T-cell (primary cell): ENCODE results near the gene METTL2A. TPM values are rescaled to one million over a fixed set of nuclear protein-coding genes. Genes with fewer than 3 reads are reported as not detected.
"Not testable (repeated sequence)": the region's sequence is repeated elsewhere in the genome, so short reads cannot be mapped to it uniquely, and the experiment has no call there.

Experiments used
- ATAC-seq, 4 experiments: fragments of 200-7000 bp in 3 of 4; fragments of 150-1000 bp in 1 of 4; cut with Tn5 transposase; replicated peaks in 1 of 4; 1 replicate in 3 of 4; 2 replicates in 1 of 4; pipeline ENCODE4 v1.10.0; 2021; ENCODE audit warnings: moderate library complexity in 3 of 4, mild to moderate bottlenecking in 2 of 4, moderate number of reproducible peaks in 1 of 4
- CTCF ChIA-PET, 2 donors: fragments of 300-600 bp; sonication (Branson Sonifier 250); formaldehyde crosslinking; loops; one replicate each; lab custom pipeline; 2022; ENCODE audit warnings: antibody characterized with exemption in 2 of 2; lab: Charles Lee
- POLR2A ChIA-PET, 2 donors: fragments of 300-600 bp; sonication (Branson Sonifier 250); formaldehyde crosslinking; loops; one replicate each; lab custom pipeline; 2022; ENCODE audit warnings: antibody characterized with exemption in 2 of 2; lab: Charles Lee
- DNase-seq, 35 experiments: peaks; one replicate each; pipeline versions ENCODE4 v3.0.0 to v3.0.0-alpha.2; 2013 to 2023
- H3K27ac ChIP-seq: one replicate; pipeline ENCODE4 v1.5.1; 2013; ENCODE audit warnings: low read length
- H3K27me3 ChIP-seq, 2 experiments: replicated peaks in 1 of 2; 1 replicate in 1 of 2; 2 replicates in 1 of 2; pipeline versions ENCODE4 v1.6.1 to v1.7.0; 2013; ENCODE audit warnings: low read length in 1 of 2, mixed read lengths in 1 of 2; ENCODE audit not compliant: control insufficient read depth in 2 of 2, insufficient read depth in 2 of 2; ENCODE audit errors: extremely low read depth in 1 of 2
- H3K36me3 ChIP-seq, 2 donors: 1 replicate in 1 of 2; 2 replicates in 1 of 2; pipeline versions ENCODE4 v1.6.1 to v1.7.0; 2013; ENCODE audit warnings: low read length in 1 of 2; ENCODE audit not compliant: control insufficient read depth in 2 of 2, insufficient read depth in 1 of 2; ENCODE audit errors: extremely low read depth in 1 of 2
- H3K4me1 ChIP-seq, 2 experiments: 1 replicate in 1 of 2; 2 replicates in 1 of 2; pipeline versions ENCODE4 v1.6.1 to v1.7.0; 2013; ENCODE audit warnings: low read length in 2 of 2, mixed read lengths in 1 of 2; ENCODE audit not compliant: insufficient read depth in 2 of 2, control insufficient read depth in 1 of 2; ENCODE audit errors: extremely low read depth in 1 of 2
- H3K4me3 ChIP-seq, 2 donors: 1 replicate in 1 of 2; 2 replicates in 1 of 2; pipeline versions ENCODE4 v1.5.1 to v1.7.0; 2013; ENCODE audit warnings: mild to moderate bottlenecking in 2 of 2, low read length in 1 of 2, moderate library complexity in 1 of 2; ENCODE audit not compliant: control insufficient read depth in 1 of 2; ENCODE audit errors: extremely low read depth in 1 of 2
- H3K9me3 ChIP-seq: 2 replicates; pipeline ENCODE4 v1.7.0; 2013
- H3K27ac Mint-ChIP-seq, 2 donors: one replicate each; pipeline ENCODE4 v1.8.0; 2020 to 2021; ENCODE audit warnings: mild to moderate bottlenecking in 2 of 2, mixed read lengths in 2 of 2
- H3K27me3 Mint-ChIP-seq, 2 donors: one replicate each; pipeline ENCODE4 v1.8.0; 2021 to 2022; ENCODE audit warnings: mixed read lengths in 2 of 2
- H3K36me3 Mint-ChIP-seq: one replicate; pipeline ENCODE4 v1.8.0; 2021; ENCODE audit warnings: mixed read lengths
- H3K4me1 Mint-ChIP-seq, 3 donors: one replicate each; pipeline ENCODE4 v1.8.0; 2020 to 2022; ENCODE audit warnings: mixed read lengths in 3 of 3, mild to moderate bottlenecking in 1 of 3
- H3K4me3 Mint-ChIP-seq, 3 donors: one replicate each; pipeline ENCODE4 v1.8.0; 2020 to 2022; ENCODE audit warnings: mild to moderate bottlenecking in 3 of 3, mixed read lengths in 3 of 3, moderate library complexity in 3 of 3
- H3K9me3 Mint-ChIP-seq, 3 donors: one replicate each; pipeline ENCODE4 v1.8.0; 2020 to 2022; ENCODE audit warnings: mixed read lengths in 3 of 3
- WGBS: methylation state at CpG from one replicate; pipeline ENCODE4 v1.1.5; 2013; ENCODE audit warnings: missing lambda C conversion rate; ENCODE audit not compliant: insufficient coverage; 5-methylcytosine and 5-hydroxymethylcytosine counted together
- total RNA-seq, 35 experiments: library from RNA in 6 of 35; stranded (reverse) in 6 of 35; fragments of 120-200 nt in 1 of 35; gene quantifications; one replicate each; pipeline versions ENCODE4 v1.2.1 to v1.2.4 and lab custom pipeline; 2013 to 2026

METTL2A gene
- 10 to 100 TPM in 4 of 5 donors, 1 to 10 TPM in 1; 9.1 to 17.3 (median 15.3) TPM for total RNA-seq
- 16.4 TPM for total RNA-seq (2013)
- total RNA-seq (lab: John Stamatoyannopoulos, UW) = 11.1 to 87.8 (median 22.0) reads per million in 29 experiments

GRCh38 chr17:62423647-62424461, at the start of gene METTL2A:
Gene METTL2A, plus strand, starts transcription at chr17:62423897. Its CDS starts 6 bp downstream, at chr17:62423903.
- CTCF ChIA-PET = interaction anchor here in 1 of 2 donors (1.1 kb wide), 1 partner anchor 60 kb away, joined by 3 read pairs; no protein-coding TSS in a partner anchor
- POLR2A ChIA-PET = not testable (repeated sequence)

GRCh38 chr17:62380253-62380652, 43.4 kb upstream of the METTL2A start, which contains the start of gene EFCAB3:
Gene EFCAB3, plus strand, starts transcription at chr17:62380553. Its CDS starts 2,427 bp downstream, at chr17:62382980.
- no peak for DNase-seq
- ChIA-PET CTCF (no interaction called here), POLR2A (no interaction called here)
- H3K9me3 Mint-ChIP-seq = no peaks in the 10 kb centered on the region
- H3K36me3 ChIP-seq = no peaks in the 10 kb centered on the region
- peaks cover 0 to 17% of the 10 kb centered on the region in 2 experiments for H3K27me3 ChIP-seq
- WGBS = no CpG with 5 or more reads among the region's 3 CpGs
- H3K27ac ChIP-seq = no peak within 1 kb of the TSS
- H3K27me3 Mint-ChIP-seq = peaks cover 16% of the 10 kb centered on the region in 2 donors
- no peak within 1 kb of the TSS for H3K4me3 ChIP-seq
- H3K36me3 Mint-ChIP-seq = no peaks in the 10 kb centered on the region
- H3K4me1 Mint-ChIP-seq = no peaks in the 10 kb centered on the region
- no peak within 1 kb of the TSS for H3K27ac Mint-ChIP-seq
- no peaks in the 10 kb centered on the region for H3K4me1 ChIP-seq
- H3K4me3 Mint-ChIP-seq = no peak within 1 kb of the TSS
- no peak for ATAC-seq
- H3K9me3 ChIP-seq = no peaks in the 10 kb centered on the region

More at GRCh38 chr17:62423647-62424461, at the start of gene METTL2A:
- Histone ChIP-seq H3K4me3 (peak within 1 kb of the TSS; percentile 72), H3K27ac (peak within 1 kb of the TSS; percentile 60), H3K4me1 (peaks cover 2 to 11% of the 10 kb centered on the region in 2 experiments)
- DNase-seq (peak; percentile 59 to 90 (median 79)), ATAC-seq (peak; percentile 94 to 96 (median 96))
- H3K9me3 ChIP-seq, H3K36me3 ChIP-seq, H3K27me3 Mint-ChIP-seq, H3K36me3 Mint-ChIP-seq, H3K27me3 ChIP-seq, H3K9me3 Mint-ChIP-seq: not testable (repeated sequence)
- peak within 1 kb of the TSS; percentile 87 to 90 for H3K27ac Mint-ChIP-seq
- H3K4me3 Mint-ChIP-seq = peak within 1 kb of the TSS; percentile 97 to 98 (median 97)
- WGBS = under 1% methylated on average over 49 of the region's 58 CpGs
- peaks cover 22 to 30% (median 28%) of the 10 kb centered on the region in 3 donors for H3K4me1 Mint-ChIP-seq

GRCh38 chr17:62381561-62381960, 42.1 kb upstream of the METTL2A start:
- Histone ChIP-seq H3K27ac (no peak overlapping the region), H3K4me1 (no peaks in the 10 kb centered on the region), H3K4me3 (no peak overlapping the region), H3K9me3 (no peaks in the 10 kb centered on the region), H3K36me3 (no peaks in the 10 kb centered on the region), H3K27me3 (peaks cover 0 to 17% of the 10 kb centered on the region in 2 experiments)
- H3K4me1 Mint-ChIP-seq = no peaks in the 10 kb centered on the region
- POLR2A ChIA-PET = no interaction called here
- no peak overlapping the region for H3K4me3 Mint-ChIP-seq
- ATAC-seq (no peak), DNase-seq (no peak)
- H3K27me3 Mint-ChIP-seq = peaks cover 13 to 18% of the 10 kb centered on the region in 2 donors
- 96% methylated on average over 17 of the region's 18 CpGs for WGBS
- CTCF ChIA-PET = no interaction called here
- H3K27ac Mint-ChIP-seq = no peak overlapping the region
- H3K9me3 Mint-ChIP-seq = no peaks in the 10 kb centered on the region
- no peaks in the 10 kb centered on the region for H3K36me3 Mint-ChIP-seq

GRCh38 chr17:62388856-62389255, 34.8 kb upstream of the METTL2A start:
- 0% methylated on average over 1 of the region's 1 CpG for WGBS
- DNase-seq (no peak), ATAC-seq (no peak)
- Histone ChIP-seq H3K9me3 (no peaks in the 10 kb centered on the region), H3K4me1 (no peaks in the 10 kb centered on the region), H3K27me3 (peaks cover 0 to 7% of the 10 kb centered on the region in 2 experiments), H3K4me3 (no peak overlapping the region), H3K27ac (no peak overlapping the region), H3K36me3 (no peaks in the 10 kb centered on the region)
- ChIA-PET POLR2A (no interaction called here), CTCF (no interaction called here)
- Mint-ChIP-seq H3K9me3 (no peaks in the 10 kb centered on the region), H3K27ac (no peak overlapping the region), H3K36me3 (no peaks in the 10 kb centered on the region), H3K4me1 (no peaks in the 10 kb centered on the region), H3K4me3 (no peak overlapping the region), H3K27me3 (peaks cover 24 to 41% of the 10 kb centered on the region in 2 donors)

- WGBS = no CpG with 5 or more reads among the region's 1 CpG
- Mint-ChIP-seq H3K27me3 (peaks cover 18 to 38% of the 10 kb centered on the region in 2 donors), H3K4me1 (no peaks in the 10 kb centered on the region)
Observed at GRCh38 chr17:62392908-62393307, 30.8 kb upstream of the METTL2A start.

GRCh38 chr17:62398891-62399290, 24.8 kb upstream of the METTL2A start:
- Mint-ChIP-seq H3K4me3 (no peak overlapping the region), H3K9me3 (no peaks in the 10 kb centered on the region), H3K36me3 (no peaks in the 10 kb centered on the region), H3K27ac (no peak overlapping the region), H3K27me3 (peaks cover 18 to 35% of the 10 kb centered on the region in 2 donors), H3K4me1 (no peaks in the 10 kb centered on the region)
- ATAC-seq (no peak), DNase-seq (no peak)
- WGBS = no CpG with 5 or more reads among the region's 1 CpG
- H3K36me3 ChIP-seq = no peaks in the 10 kb centered on the region
- H3K27ac ChIP-seq = no peak overlapping the region
- ChIA-PET CTCF (interaction anchor here in 1 of 2 donors (0.6 kb wide), 1 partner anchor 87 kb away, joined by 4 read pairs; no protein-coding TSS in a partner anchor), POLR2A (no interaction called here)
- no peaks in the 10 kb centered on the region for H3K9me3 ChIP-seq
- H3K4me1 ChIP-seq = no peaks in the 10 kb centered on the region
- peaks cover 0 to 7% of the 10 kb centered on the region in 2 experiments for H3K27me3 ChIP-seq
- H3K4me3 ChIP-seq = no peak overlapping the region

More at GRCh38 chr17:62392908-62393307, 30.8 kb upstream of the METTL2A start:
- H3K27ac Mint-ChIP-seq = no peak overlapping the region
- ChIA-PET POLR2A (no interaction called here), CTCF (no interaction called here)
- H3K36me3 ChIP-seq = no peaks in the 10 kb centered on the region
- no peaks in the 10 kb centered on the region for H3K9me3 Mint-ChIP-seq
- H3K36me3 Mint-ChIP-seq = no peaks in the 10 kb centered on the region
- H3K27me3 ChIP-seq = peaks cover 0 to 8% of the 10 kb centered on the region in 2 experiments
- no peak overlapping the region for H3K27ac ChIP-seq
- H3K9me3 ChIP-seq = no peaks in the 10 kb centered on the region
- no peak overlapping the region for H3K4me3 ChIP-seq
- H3K4me1 ChIP-seq = no peaks in the 10 kb centered on the region
- no peak for ATAC-seq
- DNase-seq = no peak
- no peak overlapping the region for H3K4me3 Mint-ChIP-seq
